Neural progenitor cell (in vitro differentiated cells): ENCODE measurements around the gene AURKAIP1. TPM values are rescaled to one million over a fixed set of nuclear protein-coding genes. Genes with fewer than 3 reads are reported as not detected.

Experiments
- DNase-seq: peaks from one replicate; pipeline ENCODE4 v3.0.0-alpha.2; 2016; ENCODE audit warnings: low spot score
- H2AFZ ChIP-seq: fragments of 200-600 bp; sonication (generic); replicated peaks from 2 replicates; pipeline ENCODE4 v1.6.1; 2016; ENCODE audit warnings: antibody characterized with exemption
- H3F3A ChIP-seq: fragments of 200-600 bp; sonication (generic); 2 replicates; pipeline ENCODE4 v1.6.1; 2016; ENCODE audit warnings: antibody characterized with exemption, low read depth
- H3K27ac ChIP-seq: fragments of 200-600 bp; sonication (generic); 2 replicates; pipeline ENCODE4 v1.5.1; 2016; ENCODE audit warnings: mild to moderate bottlenecking
- H3K27me3 ChIP-seq: fragments of 200-600 bp; sonication (generic); 2 replicates; pipeline ENCODE4 v1.6.1; 2016; ENCODE audit warnings: mild to moderate bottlenecking, moderate library complexity
- H3K36me3 ChIP-seq: fragments of 200-600 bp; sonication (generic); 2 replicates; pipeline ENCODE4 v1.5.1; 2016
- H3K4me1 ChIP-seq: fragments of 200-600 bp; sonication (generic); 2 replicates; pipeline ENCODE4 v1.6.1; 2016; ENCODE audit warnings: mixed run types
- H3K4me2 ChIP-seq: fragments of 200-600 bp; sonication (generic); 2 replicates; pipeline ENCODE4 v1.6.1; 2016
- H3K4me3 ChIP-seq: fragments of 200-600 bp; sonication (generic); 2 replicates; pipeline ENCODE4 v1.5.1; 2016
- H3K79me2 ChIP-seq: fragments of 200-600 bp; sonication (generic); 2 replicates; pipeline ENCODE4 v1.6.1; 2016; ENCODE audit warnings: low read depth
- H3K9ac ChIP-seq: fragments of 200-600 bp; sonication (generic); 2 replicates; pipeline ENCODE4 v1.6.1; 2016
- H3K9me3 ChIP-seq: fragments of 200-600 bp; sonication (generic); 2 replicates; pipeline ENCODE4 v1.5.1; 2016; ENCODE audit warnings: low read depth
- H4K20me1 ChIP-seq: fragments of 200-600 bp; sonication (generic); 2 replicates; pipeline ENCODE4 v1.6.1; 2016; ENCODE audit warnings: low read depth
- H3K27ac Mint-ChIP-seq: 3 replicates; pipeline ENCODE4 v1.8.0; 2021; ENCODE audit warnings: mixed read lengths
- H3K27me3 Mint-ChIP-seq: 2 replicates; pipeline ENCODE4 v1.8.0; 2022; ENCODE audit warnings: low read depth, mild to moderate bottlenecking, inconsistent platforms, moderate library complexity, mixed read lengths; ENCODE audit not compliant: insufficient read depth
- H3K36me3 Mint-ChIP-seq: 3 replicates; pipeline ENCODE4 v1.8.0; 2021; ENCODE audit warnings: mixed read lengths
- H3K4me1 Mint-ChIP-seq: 3 replicates; pipeline ENCODE4 v1.8.0; 2021; ENCODE audit warnings: mixed read lengths
- H3K4me3 Mint-ChIP-seq: 3 replicates; pipeline ENCODE4 v1.8.0; 2021; ENCODE audit warnings: mild to moderate bottlenecking, moderate library complexity, mixed read lengths
- H3K9me3 Mint-ChIP-seq: 3 replicates; pipeline ENCODE4 v1.8.0; 2020; ENCODE audit warnings: mixed read lengths
- EZH2 ChIP-seq: fragments of 200-600 bp; sonication (generic); IDR thresholded peaks from 2 replicates; pipeline ENCODE4 v1.6.1; 2017; ENCODE audit warnings: antibody characterized with exemption, mild to moderate bottlenecking, moderate library complexity
- EZH2phosphoT487 ChIP-seq: fragments of 200-600 bp; sonication (generic); IDR thresholded peaks from 2 replicates; pipeline ENCODE4 v1.6.1; 2017; ENCODE audit warnings: antibody characterized with exemption
- total RNA-seq: library from RNA; depleted of rRNA; stranded (reverse); fragments of >200 nt; gene quantifications from 2 replicates; pipeline ENCODE4 v1.2.3, GENCODE V29; 2015; ENCODE audit warnings: low replicate concordance
- TF ChIP-seq, protein P1 (sequence below): fragments of 200-600 bp; sonication (generic); IDR thresholded peaks from 2 replicates; pipeline ENCODE4 v1.5.1; 2017; ENCODE audit warnings: antibody characterized with exemption, mild to moderate bottlenecking

AURKAIP1 gene
- total RNA-seq, 1 donor from 2014 or later, result 26.4 TPM

DNA sequence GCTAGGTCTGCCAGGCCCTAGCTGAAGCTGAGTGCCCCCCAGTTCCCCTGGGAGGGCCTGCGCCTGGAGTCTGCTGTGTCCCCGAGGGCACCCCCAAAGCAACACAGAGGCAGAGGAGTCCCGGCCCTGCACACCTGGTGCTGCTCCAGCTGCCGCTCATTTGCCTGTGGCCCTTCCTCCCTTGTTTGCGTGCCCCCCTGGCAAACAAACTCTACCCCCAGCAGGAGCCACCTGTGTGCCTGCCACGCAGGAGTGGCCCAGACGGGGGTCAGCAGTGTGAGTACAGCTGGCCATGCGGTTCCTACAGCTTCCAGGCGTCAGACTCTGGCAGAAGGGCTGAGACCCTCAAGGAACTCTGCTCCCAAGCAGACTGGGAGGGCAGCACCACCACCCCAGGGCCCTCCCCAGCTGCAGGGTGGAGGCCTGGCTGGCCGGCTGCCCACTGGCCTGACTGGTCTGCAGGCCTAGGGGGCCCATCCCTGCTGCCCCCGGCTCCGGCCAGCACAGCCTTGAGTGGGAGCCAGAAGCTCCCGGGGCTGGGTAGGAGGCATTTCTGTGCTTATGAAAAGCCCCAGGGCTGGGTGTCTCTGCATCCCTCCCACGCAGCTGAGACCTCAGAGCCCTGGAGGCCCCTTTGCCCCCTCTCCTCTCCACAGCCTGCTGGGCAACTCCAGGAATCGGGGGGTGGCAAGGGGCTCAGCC, 44.5 kb downstream of the AURKAIP1 start:
- no peak for DNase-seq
- H3K27ac ChIP-seq, result no peak overlapping the region
- no peak overlapping the region for H3K9ac ChIP-seq
- peaks cover 21% of the 10 kb centered on the region for H3K27me3 Mint-ChIP-seq
- H3K27ac Mint-ChIP-seq, result no peak overlapping the region
- no peaks in the 10 kb centered on the region for H3K4me1 Mint-ChIP-seq
- H3K4me1 ChIP-seq, result peaks cover under 1% of the 10 kb centered on the region
- peaks cover 3% of the 10 kb centered on the region for H3K36me3 Mint-ChIP-seq
- H2AFZ ChIP-seq, result no peak overlapping the region
- TF ChIP-seq, protein P1, sequence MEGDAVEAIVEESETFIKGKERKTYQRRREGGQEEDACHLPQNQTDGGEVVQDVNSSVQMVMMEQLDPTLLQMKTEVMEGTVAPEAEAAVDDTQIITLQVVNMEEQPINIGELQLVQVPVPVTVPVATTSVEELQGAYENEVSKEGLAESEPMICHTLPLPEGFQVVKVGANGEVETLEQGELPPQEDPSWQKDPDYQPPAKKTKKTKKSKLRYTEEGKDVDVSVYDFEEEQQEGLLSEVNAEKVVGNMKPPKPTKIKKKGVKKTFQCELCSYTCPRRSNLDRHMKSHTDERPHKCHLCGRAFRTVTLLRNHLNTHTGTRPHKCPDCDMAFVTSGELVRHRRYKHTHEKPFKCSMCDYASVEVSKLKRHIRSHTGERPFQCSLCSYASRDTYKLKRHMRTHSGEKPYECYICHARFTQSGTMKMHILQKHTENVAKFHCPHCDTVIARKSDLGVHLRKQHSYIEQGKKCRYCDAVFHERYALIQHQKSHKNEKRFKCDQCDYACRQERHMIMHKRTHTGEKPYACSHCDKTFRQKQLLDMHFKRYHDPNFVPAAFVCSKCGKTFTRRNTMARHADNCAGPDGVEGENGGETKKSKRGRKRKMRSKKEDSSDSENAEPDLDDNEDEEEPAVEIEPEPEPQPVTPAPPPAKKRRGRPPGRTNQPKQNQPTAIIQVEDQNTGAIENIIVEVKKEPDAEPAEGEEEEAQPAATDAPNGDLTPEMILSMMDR, result no peak
- no peak for TF ChIP-seq EZH2
- no peak for TF ChIP-seq EZH2phosphoT487
- H3K27me3 ChIP-seq, result no peaks in the 10 kb centered on the region
- no peak overlapping the region for H3K4me2 ChIP-seq
- peaks cover 19% of the 10 kb centered on the region for H3F3A ChIP-seq
- H3K36me3 ChIP-seq, result no peaks in the 10 kb centered on the region
- H3K9me3 Mint-ChIP-seq, result no peaks in the 10 kb centered on the region
- H3K4me3 Mint-ChIP-seq, result peak overlapping the region; percentile 48
- no peaks in the 10 kb centered on the region for H3K9me3 ChIP-seq
- H3K4me3 ChIP-seq, result no peak overlapping the region
- peaks cover 5% of the 10 kb centered on the region for H3K79me2 ChIP-seq
- H4K20me1 ChIP-seq, result peaks cover 71% of the 10 kb centered on the region

DNA sequence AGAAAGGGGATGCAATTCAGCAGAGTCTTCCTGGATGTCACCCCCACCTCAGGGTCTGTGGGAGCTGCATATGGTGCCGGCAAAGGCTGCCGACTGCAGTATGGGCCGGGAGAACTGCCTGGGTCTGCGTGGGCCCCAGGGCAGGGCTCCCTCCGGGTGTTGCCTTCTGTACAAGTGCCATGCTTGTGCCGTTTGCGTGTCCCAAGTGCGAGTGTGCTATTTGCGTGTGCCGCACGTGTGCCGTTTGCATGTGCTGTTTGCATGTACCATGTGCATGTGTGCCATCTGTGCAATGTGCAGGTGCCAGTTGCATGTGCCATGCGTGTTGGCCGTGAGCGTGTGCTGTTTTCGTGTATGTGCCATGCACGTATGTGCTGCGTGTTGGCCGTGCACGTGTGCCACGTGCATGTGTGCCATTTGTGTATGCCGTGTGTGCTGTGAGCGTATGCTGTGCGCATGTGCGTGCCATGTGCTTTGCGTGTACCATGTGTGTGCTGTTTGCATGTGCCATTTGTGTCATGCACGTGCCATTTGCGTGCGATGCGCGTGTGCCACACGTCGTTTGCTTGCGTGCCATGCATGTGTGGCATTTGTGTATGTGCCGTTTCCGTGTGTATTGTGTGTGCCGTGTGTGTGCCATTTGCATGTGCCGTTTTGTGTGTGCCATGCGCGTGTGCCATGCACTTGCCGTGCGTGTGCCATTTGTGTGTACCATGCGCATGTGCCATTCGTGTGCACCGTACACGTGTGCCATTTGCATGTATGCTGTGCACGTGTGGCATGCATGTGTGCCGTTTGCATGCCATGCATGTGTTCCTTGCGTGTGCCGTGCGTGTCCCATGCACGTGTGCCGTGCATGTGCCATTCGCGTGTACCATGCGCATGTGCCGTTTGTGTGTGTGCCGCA, 45.5 kb downstream of the AURKAIP1 start:
- no peak for DNase-seq
- no peak overlapping the region for H3K4me3 ChIP-seq
- H3K4me2 ChIP-seq, result no peak overlapping the region
- no peak overlapping the region for H3K27ac ChIP-seq
- no peak for TF ChIP-seq EZH2phosphoT487
- no peak for TF ChIP-seq EZH2
- TF ChIP-seq, protein P1, result no peak
- H4K20me1 ChIP-seq, result peaks cover 69% of the 10 kb centered on the region
- no peak overlapping the region for H2AFZ ChIP-seq
- no peaks in the 10 kb centered on the region for H3K9me3 ChIP-seq
- H3K9ac ChIP-seq, result no peak overlapping the region
- no peaks in the 10 kb centered on the region for H3K9me3 Mint-ChIP-seq
- peaks cover 4% of the 10 kb centered on the region for H3K4me1 ChIP-seq
- peaks cover 3% of the 10 kb centered on the region for H3K36me3 Mint-ChIP-seq
- peaks cover 19% of the 10 kb centered on the region for H3K27me3 Mint-ChIP-seq
- H3K36me3 ChIP-seq, result no peaks in the 10 kb centered on the region
- peaks cover 13% of the 10 kb centered on the region for H3F3A ChIP-seq
- peaks cover 13% of the 10 kb centered on the region for H3K79me2 ChIP-seq
- H3K27ac Mint-ChIP-seq, result no peak overlapping the region
- no peaks in the 10 kb centered on the region for H3K27me3 ChIP-seq
- H3K4me3 Mint-ChIP-seq, result peak overlapping the region; percentile 48
- no peaks in the 10 kb centered on the region for H3K4me1 Mint-ChIP-seq

DNA sequence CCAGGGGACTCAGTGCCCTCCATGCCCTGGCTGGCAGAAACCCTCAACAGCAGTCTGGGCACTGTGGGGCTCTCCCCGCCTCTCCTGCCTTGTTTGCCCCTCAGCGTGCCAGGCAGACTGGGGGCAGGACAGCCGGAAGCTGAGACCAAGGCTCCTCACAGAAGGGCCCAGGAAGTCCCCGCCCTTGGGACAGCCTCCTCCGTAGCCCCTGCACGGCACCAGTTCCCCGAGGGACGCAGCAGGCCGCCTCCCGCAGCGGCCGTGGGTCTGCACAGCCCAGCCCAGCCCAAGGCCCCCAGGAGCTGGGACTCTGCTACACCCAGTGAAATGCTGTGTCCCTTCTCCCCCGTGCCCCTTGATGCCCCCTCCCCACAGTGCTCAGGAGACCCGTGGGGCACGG, 46.8 kb downstream of the AURKAIP1 start:
- H3K4me1 Mint-ChIP-seq, result peaks cover 5% of the 10 kb centered on the region
- Histone ChIP-seq H3K9me3 (no peaks in the 10 kb centered on the region), H3K36me3 (no peaks in the 10 kb centered on the region), H3K4me3 (no peak overlapping the region), H3K79me2 (peaks cover 23% of the 10 kb centered on the region), H4K20me1 (peaks cover 60% of the 10 kb centered on the region), H3K4me1 (peaks cover 4% of the 10 kb centered on the region), H2AFZ (no peak overlapping the region), H3K27ac (no peak overlapping the region), H3F3A (peaks cover 13% of the 10 kb centered on the region), H3K9ac (no peak overlapping the region), H3K27me3 (no peaks in the 10 kb centered on the region), H3K4me2 (no peak overlapping the region)
- H3K4me3 Mint-ChIP-seq, result no peak overlapping the region
- TF ChIP-seq, protein P1, result no peak
- no peak for DNase-seq
- H3K27ac Mint-ChIP-seq, result no peak overlapping the region
- H3K9me3 Mint-ChIP-seq, result no peaks in the 10 kb centered on the region
- H3K27me3 Mint-ChIP-seq, result peaks cover 14% of the 10 kb centered on the region
- peaks cover 6% of the 10 kb centered on the region for H3K36me3 Mint-ChIP-seq
